Renal cortical epithelial cell (primary cell): ENCODE data around the gene RNF128. TPM values are rescaled to one million over a fixed set of nuclear protein-coding genes. Genes with fewer than 3 reads are reported as not detected.

Experiments used
- DNase-seq: peaks from one replicate; pipeline ENCODE4 v3.0.0-alpha.2; 2011; ENCODE audit warnings: low read depth
- total RNA-seq: library from RNA; depleted of rRNA; stranded (reverse); fragments of >200 nt; gene quantifications from 2 replicates; pipeline ENCODE4 v1.2.3, GENCODE V29; 2014

Gene RNF128
- 33.7 and 58.3 TPM in 2 replicates for total RNA-seq

GRCh38 chrX:106726485-106727437, at the start of gene RNF128:
Gene RNF128, plus strand, starts transcription at chrX:106726701. Its CDS starts 213 bp downstream, at chrX:106726914.
- DNase-seq, result peak; percentile 53

- no peak for DNase-seq
These were observed 45.8 kb upstream of the RNF128 start for GRCh38 chrX:106680716-106681115.

- DNase-seq, result no peak
These were observed 42.3 kb upstream of the RNF128 start for GRCh38 chrX:106684207-106684606.

- no peak for DNase-seq
These were observed 34.0 kb upstream of the RNF128 start for GRCh38 chrX:106692425-106693065.

DNA sequence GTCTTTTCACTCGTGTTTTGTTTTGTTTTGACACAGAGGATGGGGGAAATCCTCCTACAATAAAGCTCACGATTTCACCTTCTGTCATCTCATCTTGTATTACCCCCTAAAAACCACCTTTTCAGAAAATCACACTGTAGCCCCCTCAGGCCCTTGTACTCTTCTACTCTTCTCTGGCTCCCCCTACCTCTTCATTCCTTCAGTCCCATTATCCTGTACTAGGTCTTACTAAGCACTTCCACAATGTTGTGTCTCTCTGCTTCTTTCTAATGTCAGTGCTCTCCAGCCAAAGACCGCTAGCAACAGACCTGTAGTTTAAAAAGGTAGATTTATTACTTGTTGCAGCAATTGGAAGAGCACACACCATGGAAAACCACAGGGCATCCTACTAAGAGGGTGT, 30.0 kb upstream of the RNF128 start:
- DNase-seq, result no peak

DNA sequence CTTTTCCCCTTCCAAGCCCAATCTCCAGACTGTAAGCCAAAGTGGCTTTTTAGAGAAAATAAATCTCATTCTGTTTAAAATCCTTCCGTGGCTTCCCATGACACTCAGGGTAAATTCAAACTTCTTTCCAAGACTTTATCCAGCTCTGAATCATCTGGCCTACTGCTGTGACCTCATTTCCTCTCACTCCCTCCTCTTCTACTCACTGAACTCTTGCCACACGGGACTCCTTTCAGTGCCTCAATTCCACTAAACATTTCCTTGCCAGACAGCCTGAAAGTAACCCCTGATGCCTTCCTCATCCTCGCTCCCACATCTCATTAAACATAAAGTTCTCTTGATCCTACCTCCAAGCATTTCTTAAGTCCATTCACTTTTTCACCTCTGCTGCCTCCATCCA, 27.8 kb upstream of the RNF128 start:
- peak; percentile 27 for DNase-seq

- DNase-seq, result no peak
These were observed 23.9 kb upstream of the RNF128 start for GRCh38 chrX:106702636-106703035.

DNA sequence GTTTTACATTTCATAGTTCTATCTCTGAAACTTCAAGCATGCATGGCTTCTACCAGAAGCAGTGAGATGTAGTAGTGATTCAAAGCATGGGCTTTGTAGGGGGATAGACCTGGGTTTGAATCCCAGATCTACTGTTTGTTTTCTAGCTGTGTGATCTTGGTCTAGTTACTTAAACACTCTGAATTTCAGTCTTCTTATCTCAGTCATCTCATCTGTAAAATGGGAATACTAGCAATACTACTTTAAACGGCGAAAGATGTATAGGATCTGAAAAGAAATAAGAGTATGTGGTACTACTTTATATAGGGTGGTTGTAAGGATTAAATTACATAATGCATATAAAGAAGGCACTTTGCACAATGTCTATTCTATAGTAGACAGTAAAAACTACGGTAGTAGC, 20.0 kb upstream of the RNF128 start:
- no peak for DNase-seq

GRCh38 chrX:106707771-106708454, 18.6 kb upstream of the RNF128 start:
- DNase-seq, result peak; percentile 94

DNA sequence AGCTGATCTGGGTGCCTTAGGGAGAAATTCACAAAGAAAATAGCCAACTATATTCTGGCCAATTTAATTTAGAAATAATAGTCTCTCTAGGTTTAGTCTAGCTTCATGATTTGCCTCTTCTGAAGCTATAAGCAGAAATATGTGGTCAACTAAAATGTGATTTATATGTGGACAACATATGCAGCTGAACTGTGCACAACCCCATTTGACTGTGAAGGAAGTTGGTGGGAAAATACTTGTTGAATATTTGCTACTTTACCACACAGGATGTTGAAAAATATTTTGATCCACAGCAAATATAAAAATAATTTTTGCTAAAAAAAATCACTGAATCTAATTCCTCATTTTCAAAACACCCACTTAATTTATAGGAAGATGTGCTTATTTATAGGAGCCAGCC, 15.7 kb upstream of the RNF128 start:
- no peak for DNase-seq

GRCh38 chrX:106711375-106711774, 15.1 kb upstream of the RNF128 start:
- DNase-seq, result no peak

- DNase-seq, result peak; percentile 31
These were observed 10.5 kb upstream of the RNF128 start for GRCh38 chrX:106716004-106716403.

DNA sequence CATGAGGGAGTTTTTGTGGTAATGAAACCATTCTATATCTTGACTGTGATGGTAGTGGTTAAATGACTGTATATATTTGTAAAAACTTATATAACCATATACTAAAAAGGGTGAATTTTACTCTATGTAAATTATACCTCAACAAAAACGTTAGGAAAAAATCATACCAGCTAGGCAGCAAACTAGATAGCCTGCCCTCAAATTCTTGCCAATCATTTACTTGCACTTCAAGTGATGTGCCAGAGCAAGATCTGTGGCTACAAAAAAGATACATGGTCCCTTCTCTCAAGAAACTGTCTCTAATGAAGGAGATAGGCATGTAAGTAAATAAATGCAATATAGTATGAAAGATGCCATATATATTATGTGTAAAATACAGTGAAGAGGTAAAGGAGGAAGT, 10.0 kb upstream of the RNF128 start:
- DNase-seq, result no peak

DNA sequence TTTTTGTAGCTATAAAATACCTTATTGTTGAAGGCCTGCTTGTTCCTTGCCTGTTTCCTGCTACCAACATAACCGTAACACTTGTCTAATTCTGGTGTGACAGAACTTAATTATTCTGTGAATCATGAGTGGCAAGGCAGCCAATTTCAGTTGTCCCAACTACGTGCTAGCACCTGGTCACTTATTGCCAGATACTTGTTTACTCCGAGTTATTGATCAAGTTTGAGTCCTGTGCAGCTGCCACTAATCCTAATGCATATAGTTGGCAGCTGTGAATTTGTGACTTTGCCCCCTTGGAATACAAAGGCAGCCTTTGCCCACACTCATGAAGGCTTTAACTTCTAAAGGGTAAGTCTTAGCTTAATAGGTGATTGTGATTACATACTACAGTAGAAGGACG, 7.8 kb upstream of the RNF128 start:
- DNase-seq, result peak; percentile 18

DNA sequence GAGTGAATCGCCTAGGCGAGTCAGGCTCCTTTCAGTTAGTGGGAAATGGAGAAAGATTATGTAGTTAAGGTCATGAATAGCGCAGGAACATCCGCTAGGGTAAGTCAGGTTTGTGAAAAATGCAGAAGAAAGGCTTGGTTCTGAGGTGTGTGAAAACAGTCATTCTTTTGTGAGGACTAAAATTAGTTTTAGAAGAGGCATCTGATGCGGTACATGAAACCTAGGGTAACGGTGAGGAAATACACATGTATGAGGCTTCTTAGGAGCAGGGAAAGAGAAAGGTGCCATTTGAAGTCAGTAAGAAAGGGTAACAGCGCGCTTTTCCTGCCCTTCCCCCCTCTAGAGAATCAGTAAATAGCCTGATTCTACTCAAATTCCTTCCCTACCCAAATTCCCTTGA, 570 bp upstream of the RNF128 start:
- peak; percentile 15 for DNase-seq

- DNase-seq, result peak; percentile 10
These were observed 1.8 kb downstream of the RNF128 start for GRCh38 chrX:106728337-106728736.

- DNase-seq, result peak; percentile 26
These were observed 3.9 kb downstream of the RNF128 start for GRCh38 chrX:106730401-106730800.

- no peak for DNase-seq
These were observed 5.1 kb downstream of the RNF128 start for GRCh38 chrX:106731590-106731989.

DNA sequence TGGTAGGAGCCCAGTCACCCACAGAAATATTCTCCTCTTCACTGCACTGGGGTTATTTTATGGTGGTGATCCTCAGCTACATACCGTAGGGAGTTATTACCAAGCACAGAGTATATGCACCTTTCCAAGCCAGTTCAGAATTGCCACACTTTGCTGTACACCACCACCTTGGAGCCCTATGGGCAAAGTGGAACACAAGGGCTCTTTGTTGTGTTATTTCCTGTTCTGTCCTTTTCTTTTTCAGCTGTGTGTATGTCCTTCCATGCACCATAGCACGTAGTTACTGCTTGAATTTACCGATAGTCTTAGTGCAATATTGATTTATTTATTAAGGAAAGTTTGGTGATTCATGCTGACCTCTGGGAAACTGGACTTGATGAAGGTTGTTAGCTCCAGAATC, 8.3 kb downstream of the RNF128 start:
- DNase-seq, result peak; percentile 11

GRCh38 chrX:106740193-106740780, 13.8 kb downstream of the RNF128 start:
- no peak for DNase-seq

DNA sequence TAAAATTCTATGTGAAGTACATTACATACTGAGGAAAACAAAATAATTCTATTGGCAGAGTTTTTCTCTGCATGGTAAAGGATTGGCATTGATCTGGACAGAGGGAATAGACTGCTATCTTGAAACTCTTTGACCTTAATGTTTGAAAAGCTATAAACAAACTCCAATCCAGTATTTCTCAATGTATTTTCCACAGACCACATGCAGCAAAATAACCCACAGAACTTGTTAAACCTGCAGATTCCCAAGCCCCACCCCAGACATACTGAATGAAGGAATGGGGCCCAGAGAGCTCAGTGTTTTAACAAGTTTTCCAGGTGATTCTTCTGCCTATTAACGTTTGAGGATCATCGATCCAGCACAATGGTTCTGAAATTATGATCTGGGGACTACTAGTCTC, 15.7 kb downstream of the RNF128 start:
- DNase-seq, result no peak

DNA sequence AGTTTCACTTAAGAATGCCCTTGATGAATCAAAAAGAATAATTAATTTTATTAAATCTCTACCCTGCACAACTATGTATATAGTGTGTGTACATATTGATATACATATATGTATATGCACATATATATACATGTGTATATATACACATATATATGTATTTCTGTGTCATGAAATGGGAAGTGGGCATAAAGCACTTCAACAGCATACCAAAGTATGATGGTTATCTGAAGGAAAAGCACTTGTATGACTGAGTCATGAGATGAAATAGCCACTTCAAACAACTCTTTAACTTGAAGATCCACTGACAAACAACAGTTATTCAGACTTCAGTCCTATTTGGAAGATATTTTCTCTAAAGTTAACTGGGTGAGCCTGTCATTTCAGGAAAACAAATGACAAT, 16.3 kb downstream of the RNF128 start:
- DNase-seq, result no peak
